ENCODE measurements around the gene USP19.

The USP19 gene

GRCh38 chr3:49124203-49124602 is 3.6 kb upstream of the USP19 start:
- no peak overlapping the region for H3K4me3 ChIP-seq (ENCODE audit: control insufficient read depth, low read depth, low read length)
- DNase-seq (ENCODE audit: low read depth): no peak
- no peak for TF ChIP-seq CTCF (conservative IDR thresholded peaks at IDR 0.05; ENCODE audit: control insufficient read depth, insufficient read depth, low read depth, low read length)

GRCh38 chr3:49123687-49124086 is 3.1 kb upstream of the USP19 start:
- H3K4me3 ChIP-seq (ENCODE audit: control insufficient read depth, low read depth, low read length): no peak overlapping the region
- no peak for TF ChIP-seq CTCF (conservative IDR thresholded peaks at IDR 0.05; ENCODE audit: control insufficient read depth, insufficient read depth, low read depth, low read length)
- DNase-seq (ENCODE audit: low read depth): no peak

- H3K4me3 ChIP-seq (ENCODE audit: control insufficient read depth, low read depth, low read length): no peak overlapping the region
- no peak for DNase-seq (ENCODE audit: low read depth)
- TF ChIP-seq CTCF (conservative IDR thresholded peaks at IDR 0.05; ENCODE audit: control insufficient read depth, insufficient read depth, low read depth, low read length): no peak
Measured at GRCh38 chr3:49122886-49123545, 2.4 kb upstream of the USP19 start.

GRCh38 chr3:49122451-49122850 is 1.8 kb upstream of the USP19 start:
- DNase-seq (ENCODE audit: low read depth): no peak
- TF ChIP-seq CTCF (conservative IDR thresholded peaks at IDR 0.05; ENCODE audit: control insufficient read depth, insufficient read depth, low read depth, low read length): no peak
- H3K4me3 ChIP-seq (ENCODE audit: control insufficient read depth, low read depth, low read length): no peak overlapping the region

- no peak for DNase-seq (ENCODE audit: low read depth)
Measured at GRCh38 chr3:49122022-49122421, 1.4 kb upstream of the USP19 start.

GRCh38 chr3:49121132-49121736 is 611 bp upstream of the USP19 start:
- H3K4me3 ChIP-seq (ENCODE audit: control insufficient read depth, low read depth, low read length): no peak overlapping the region
- no peak for DNase-seq (ENCODE audit: low read depth)
- no peak for TF ChIP-seq CTCF (conservative IDR thresholded peaks at IDR 0.05; ENCODE audit: control insufficient read depth, insufficient read depth, low read depth, low read length)

More at GRCh38 chr3:49122022-49122421, 1.4 kb upstream of the USP19 start:
- H3K4me3 ChIP-seq (ENCODE audit: control insufficient read depth, low read depth, low read length): no peak overlapping the region
- TF ChIP-seq CTCF (conservative IDR thresholded peaks at IDR 0.05; ENCODE audit: control insufficient read depth, insufficient read depth, low read depth, low read length): no peak

Measured in fibroblast of mammary gland (primary cell).